ENCODE measurements around the gene VN1R5.

- TF ChIP-seq CTCF (IDR thresholded peaks at IDR 0.05 in 2 of 3, conservative IDR thresholded peaks at IDR 0.05 in 1 of 3; ENCODE audit: borderline replicate concordance in 1 of 3, insufficient read depth in 1 of 3, low read depth in 2 of 3, low read length in 2 of 3) (peak in 2 of 3 experiments; percentile 31 to 55; a peak in 5 of 6 replicates), RAD21 (IDR thresholded peaks at IDR 0.05; ENCODE audit: low read depth) (peak; percentile 41), SP1 (IDR thresholded peaks at IDR 0.05; ENCODE audit: low read depth) (no peak), POLR2A (IDR thresholded peaks at IDR 0.05; ENCODE audit: borderline replicate concordance, extremely low read depth, insufficient read depth, insufficient read length) (no peak), POLR2AphosphoS5 (IDR thresholded peaks at IDR 0.05; ENCODE audit: low read depth, low read length) (no peak), EZH2phosphoT487 (IDR thresholded peaks at IDR 0.05; ENCODE audit: borderline replicate concordance) (no peak), FOSL1 (IDR thresholded peaks at IDR 0.05; ENCODE audit: low read depth) (no peak), ZBTB33 (IDR thresholded peaks at IDR 0.05; ENCODE audit: extremely low read depth, insufficient replicate concordance, low read length) (no peak), YY1 (IDR thresholded peaks at IDR 0.05; ENCODE audit: extremely low read depth, insufficient replicate concordance, low read depth, low read length) (no peak)
- TF ChIP-seq, protein P1, sequence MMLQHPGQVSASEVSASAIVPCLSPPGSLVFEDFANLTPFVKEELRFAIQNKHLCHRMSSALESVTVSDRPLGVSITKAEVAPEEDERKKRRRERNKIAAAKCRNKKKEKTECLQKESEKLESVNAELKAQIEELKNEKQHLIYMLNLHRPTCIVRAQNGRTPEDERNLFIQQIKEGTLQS (IDR thresholded peaks at IDR 0.05): no peak
These were observed 31.6 kb downstream of the VN1R5 start for GRCh38 chr1:247287460-247287859.
